ENCODE measurements around the gene CD7. TPM values are rescaled to one million over a fixed set of nuclear protein-coding genes. Genes with fewer than 3 reads are reported as not detected.

Gene CD7
- polyA plus RNA-seq, 4 donors = 0.14 to 1.7 (median 0.51) TPM

DNA sequence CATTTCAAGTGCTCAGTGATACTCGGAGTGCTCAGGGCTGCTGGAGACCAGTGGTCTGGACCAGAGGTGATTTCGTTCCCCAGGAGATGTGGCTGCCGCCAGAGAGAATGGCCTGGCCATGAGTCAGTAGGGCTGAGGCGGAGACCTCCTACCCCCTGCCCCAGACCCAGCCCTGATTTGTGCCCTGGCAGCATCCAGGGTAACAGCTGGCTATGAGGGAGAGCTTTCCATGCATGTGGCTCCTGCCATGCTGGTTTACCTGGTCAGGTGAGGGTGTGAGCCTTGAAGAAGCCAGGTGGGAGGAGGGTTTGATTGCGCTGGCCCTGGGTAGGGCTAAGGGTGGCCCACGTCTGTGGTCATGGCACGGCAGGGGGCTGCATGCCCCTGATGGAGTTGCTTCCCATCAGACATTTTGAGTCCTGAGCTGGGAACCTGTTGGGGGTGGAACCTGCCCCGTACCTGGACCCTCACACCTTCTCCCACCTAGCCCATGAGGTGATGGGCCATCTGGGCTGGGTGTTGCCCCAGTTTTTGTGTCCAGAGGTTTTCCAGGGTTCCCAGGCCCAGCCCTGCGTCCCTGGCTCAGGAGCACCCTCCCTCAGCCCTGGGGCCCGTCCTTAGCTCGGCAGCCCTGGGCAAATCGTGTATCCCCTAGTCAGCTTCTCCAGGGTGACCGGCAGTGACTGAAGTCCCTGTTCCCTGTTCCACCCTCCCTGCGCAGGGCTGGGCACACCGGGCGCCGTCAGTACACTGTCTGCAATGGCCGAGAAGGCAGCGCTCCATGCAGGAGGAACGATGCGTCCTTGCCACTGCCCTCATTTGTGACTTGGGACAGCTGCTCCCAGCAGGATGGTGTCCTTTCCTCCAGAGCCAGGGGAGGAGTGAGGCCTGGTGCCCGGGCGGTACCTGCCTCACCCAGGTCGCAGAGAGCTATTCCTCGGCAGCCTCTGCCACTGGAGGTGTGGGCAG is 34.9 kb downstream of the CD7 start:
- DNase-seq (ENCODE audit: low read depth in 4 of 4, low spot score in 3 of 4) = no peak

- no peak for DNase-seq (ENCODE audit: low read depth in 4 of 4, low spot score in 3 of 4)
Observed at GRCh38 chr17:82281502-82282238, 35.7 kb downstream of the CD7 start.

DNA sequence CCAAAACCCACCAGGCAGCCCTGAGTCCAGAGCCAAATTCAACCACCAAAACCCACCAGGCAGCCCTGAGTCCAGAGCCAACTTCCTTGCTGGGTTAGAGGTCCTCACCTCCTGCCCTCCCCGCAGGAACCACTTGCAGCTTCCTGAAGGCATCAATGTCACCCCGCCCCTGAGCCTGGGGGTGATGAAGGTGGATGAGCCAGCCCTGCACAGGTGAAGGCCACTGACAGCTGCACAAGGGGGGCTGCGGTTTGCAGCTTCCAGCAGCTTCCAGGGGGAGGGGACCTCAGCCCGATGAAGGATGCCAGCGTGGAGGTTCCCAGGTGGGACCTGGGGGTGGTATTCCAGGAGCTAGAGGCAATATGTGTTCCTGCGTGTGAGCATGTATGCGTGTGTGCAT is 36.3 kb downstream of the CD7 start:
- DNase-seq (ENCODE audit: low read depth in 4 of 4, low spot score in 3 of 4) = no peak

DNA sequence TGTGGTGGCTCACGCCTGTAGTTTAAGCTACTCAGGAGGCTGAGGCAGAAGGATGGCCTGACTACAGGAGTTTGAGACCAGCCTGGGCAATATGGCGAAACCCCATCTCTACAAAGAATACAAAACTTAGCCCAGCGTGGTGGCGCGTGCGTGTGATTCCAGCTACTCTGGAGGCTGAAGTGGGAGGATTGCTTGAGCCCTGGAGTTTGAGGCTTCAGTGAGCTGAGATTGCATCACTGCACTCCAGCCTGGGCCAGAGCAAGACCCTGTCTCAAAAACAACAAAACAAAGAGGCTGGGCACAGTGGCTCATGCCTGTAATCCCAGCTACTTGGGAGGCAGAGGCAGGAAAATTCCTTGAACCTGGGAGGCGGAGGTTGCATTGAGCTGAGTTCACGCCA is 36.9 kb downstream of the CD7 start:
- DNase-seq (ENCODE audit: low read depth in 4 of 4, low spot score in 3 of 4) = no peak

DNA sequence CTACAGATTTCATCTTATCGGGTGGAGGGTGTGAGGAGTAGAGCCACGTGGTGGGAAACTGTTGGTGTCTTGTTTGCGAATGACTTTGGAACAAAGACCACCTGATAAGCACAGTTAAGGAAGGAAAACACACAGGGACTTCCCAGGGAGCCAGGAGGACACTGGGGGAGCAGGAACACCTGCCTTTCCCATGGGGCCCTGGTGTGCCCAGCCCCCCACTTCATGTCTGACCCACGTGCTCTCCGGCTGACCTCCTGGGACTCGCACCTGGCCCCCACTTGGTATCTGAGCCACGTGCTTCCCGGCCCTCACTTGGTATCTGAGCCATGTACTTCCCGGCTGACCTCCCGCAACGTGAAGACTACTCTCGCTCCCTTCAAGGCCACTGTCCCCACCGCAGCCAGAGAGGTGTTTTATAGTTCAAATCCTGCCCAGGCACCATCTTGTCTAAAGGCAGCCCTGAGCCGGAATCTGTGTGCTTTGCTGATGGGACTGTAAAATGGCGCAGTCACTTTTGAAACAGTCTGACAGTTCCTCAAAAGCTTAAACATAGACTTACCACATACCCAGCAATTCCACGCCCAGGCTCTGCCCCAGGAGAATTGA is 38.5 kb downstream of the CD7 start:
- no peak for DNase-seq (ENCODE audit: low read depth in 4 of 4, low spot score in 3 of 4)

DNA sequence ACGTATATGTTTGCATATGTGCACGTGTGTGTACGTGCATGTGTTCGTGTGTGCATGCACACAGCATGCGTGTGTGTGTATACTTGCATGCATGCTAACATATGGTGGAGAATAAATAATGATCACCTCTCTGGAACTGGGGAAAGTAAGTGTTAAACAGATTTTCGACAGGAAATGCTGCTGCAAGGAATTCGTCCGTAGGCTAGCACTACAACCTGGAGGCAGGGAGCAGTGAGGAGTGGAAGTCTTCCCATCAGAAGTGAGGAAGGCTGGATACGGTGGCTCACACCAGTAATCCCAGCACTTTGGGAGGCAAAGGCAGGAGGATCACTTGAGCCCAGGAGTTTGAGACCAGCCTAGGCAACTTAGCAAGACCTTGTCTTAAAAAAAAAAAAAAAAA is 39.1 kb downstream of the CD7 start:
- DNase-seq (ENCODE audit: low read depth in 4 of 4, low spot score in 3 of 4) = no peak

GRCh38 chr17:82277851-82278250 is 39.6 kb downstream of the CD7 start:
- DNase-seq (ENCODE audit: low read depth in 4 of 4, low spot score in 3 of 4) = no peak

GRCh38 chr17:82276938-82277337 is 40.5 kb downstream of the CD7 start:
- DNase-seq (ENCODE audit: low read depth in 4 of 4, low spot score in 3 of 4) = no peak

GRCh38 chr17:82275326-82275725 is 42.1 kb downstream of the CD7 start:
- no peak for DNase-seq (ENCODE audit: low read depth in 4 of 4, low spot score in 3 of 4)

- DNase-seq (ENCODE audit: low read depth in 4 of 4, low spot score in 3 of 4) = no peak
Observed at GRCh38 chr17:82274134-82275020, 43.0 kb downstream of the CD7 start.

GRCh38 chr17:82273327-82274133 is 43.9 kb downstream of the CD7 start, which contains the start of gene CSNK1D:
Gene CSNK1D, minus strand, starts transcription at chr17:82273700. Its CDS starts 319 bp downstream, at chr17:82273381.
- peak; percentile 73 to 86 (median 82) for DNase-seq (ENCODE audit: low read depth in 4 of 4, low spot score in 3 of 4)

GRCh38 chr17:82272495-82273326 is 44.7 kb downstream of the CD7 start:
- no peak for DNase-seq (ENCODE audit: low read depth in 4 of 4, low spot score in 3 of 4)

GRCh38 chr17:82271401-82271800 is 46.0 kb downstream of the CD7 start:
- no peak for DNase-seq (ENCODE audit: low read depth in 4 of 4, low spot score in 3 of 4)

- DNase-seq (ENCODE audit: low read depth in 4 of 4, low spot score in 3 of 4) = no peak
Observed at GRCh38 chr17:82270651-82271050, 46.8 kb downstream of the CD7 start.

DNA sequence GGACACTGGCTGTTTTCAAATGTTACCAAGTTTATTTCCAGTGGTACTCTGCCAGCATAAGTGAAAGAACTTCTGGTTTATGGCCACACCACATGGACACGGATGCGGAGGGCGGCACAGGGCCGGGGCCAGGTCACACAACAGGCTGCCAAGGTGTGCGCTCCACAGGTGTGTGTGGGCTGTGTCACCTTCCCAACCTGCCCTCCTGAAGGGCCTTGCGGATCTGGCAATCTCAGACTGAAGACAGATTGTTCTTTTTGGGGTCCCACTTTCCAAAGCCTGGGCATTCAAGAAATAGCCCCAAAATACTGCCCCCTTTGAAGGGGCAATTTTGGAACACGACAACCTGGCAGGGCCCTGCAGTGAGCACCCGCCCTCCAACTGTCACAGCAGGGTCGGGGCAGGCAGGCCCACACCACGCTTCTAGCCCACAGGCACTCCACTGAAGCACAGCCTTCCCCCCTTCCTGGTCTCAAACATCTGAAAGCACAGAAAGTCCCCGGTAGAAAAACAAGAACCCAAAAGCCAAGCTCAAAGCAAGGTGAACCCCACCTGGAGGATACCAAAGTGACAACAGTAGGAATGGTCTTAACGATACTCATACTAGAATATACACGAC is 47.4 kb downstream of the CD7 start:
- DNase-seq (ENCODE audit: low read depth in 4 of 4, low spot score in 3 of 4) = no peak

DNA sequence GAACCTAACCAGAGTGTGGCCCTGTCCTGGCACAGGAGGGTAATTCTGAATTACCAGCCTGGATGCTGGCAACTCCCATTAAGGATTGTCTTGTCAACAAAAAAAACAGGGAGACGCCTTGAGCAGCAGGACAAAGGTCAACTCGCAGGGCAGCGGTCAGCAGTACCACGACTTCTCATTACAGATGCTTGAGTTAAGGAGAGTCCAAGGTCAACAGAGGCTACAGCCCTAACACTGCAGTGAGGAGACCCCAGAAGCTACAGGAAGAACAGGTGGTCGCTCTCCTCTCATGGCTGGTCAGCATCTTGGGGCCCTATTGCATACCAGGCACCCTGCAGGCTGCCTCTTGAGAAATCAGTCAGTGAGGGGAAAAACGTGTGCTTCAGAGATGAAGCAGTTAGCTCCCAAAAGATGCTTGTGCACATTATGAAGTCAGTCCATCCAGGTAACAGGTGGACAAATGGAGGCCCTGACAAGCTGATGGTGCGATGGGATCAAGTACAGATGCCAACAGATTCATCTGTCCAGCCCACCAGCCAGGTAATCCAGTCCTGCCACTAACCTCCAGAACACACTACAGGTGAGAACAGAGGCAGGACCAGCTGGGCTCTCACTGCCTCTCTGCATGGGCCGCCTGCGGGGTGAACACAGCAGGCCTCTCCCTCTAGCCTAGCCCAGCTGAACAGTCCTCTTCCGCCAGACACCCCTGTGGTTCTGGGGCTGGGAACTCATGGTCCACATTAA is 48.1 kb downstream of the CD7 start:
- no peak for DNase-seq (ENCODE audit: low read depth in 4 of 4, low spot score in 3 of 4)

All from left renal pelvis (tissue), 4 donors.